Left hindlimb (tissue), 1 donor: ENCODE data around the gene NRBF2.
"Not testable (repeated sequence)": the region's sequence is repeated elsewhere in the genome, so short reads cannot be mapped to it uniquely, and the experiment has no call there.

Source experiments
- DNase-seq: peaks from one replicate; pipeline ENCODE4 v3.0.0-alpha.2; 2018

NRBF2 gene

DNA sequence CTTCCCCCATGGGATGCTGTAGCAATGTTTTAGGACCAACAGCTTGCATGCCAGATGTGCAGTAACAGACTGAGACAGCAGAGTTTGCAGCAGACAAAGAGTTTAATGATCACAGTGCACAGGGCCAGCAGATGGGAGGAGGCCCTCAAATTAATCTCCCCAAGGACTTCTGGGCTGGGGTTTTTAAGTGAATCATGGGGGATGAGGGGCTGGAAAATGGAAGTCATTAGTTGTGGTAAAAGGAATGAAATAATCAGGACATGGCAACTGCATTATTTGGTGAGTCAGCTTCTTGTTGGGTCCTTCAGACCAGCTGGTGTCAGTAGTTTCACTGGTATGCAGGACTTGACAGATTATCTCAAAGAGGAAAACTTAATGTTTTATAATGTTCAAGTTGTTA, 12.6 kb upstream of the NRBF2 start:
- peak; percentile 40 for DNase-seq

DNA sequence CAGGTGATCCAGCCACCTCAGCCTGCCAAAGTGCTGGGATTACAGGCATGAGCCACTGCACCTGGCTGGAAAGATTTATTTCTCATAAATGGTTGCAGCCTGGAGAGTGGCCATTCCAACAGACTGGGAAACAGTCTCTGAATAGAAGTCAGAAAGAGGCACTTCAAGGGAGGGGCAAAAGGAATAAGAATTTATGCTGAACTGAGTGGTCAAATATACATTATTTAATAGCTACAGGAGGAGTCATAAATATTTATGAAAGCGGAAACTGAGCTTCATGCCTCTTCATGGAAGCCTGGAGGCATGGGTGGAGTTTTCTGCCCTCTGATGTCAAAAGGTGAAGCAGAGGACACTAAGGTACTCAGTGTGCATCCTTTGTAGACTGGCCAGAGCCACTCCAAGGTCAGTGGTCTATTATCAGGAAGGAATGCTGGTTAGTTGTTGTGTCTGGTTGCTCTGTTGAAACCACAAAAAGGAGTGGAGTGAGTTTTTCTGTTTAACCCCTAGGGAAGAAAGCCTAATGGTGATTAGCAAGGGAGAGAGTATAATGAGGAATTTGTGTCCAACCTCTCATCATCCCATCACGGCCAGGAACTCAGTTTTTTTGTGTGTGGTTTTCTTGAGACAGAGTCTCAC, 9.3 kb upstream of the NRBF2 start:
- no peak for DNase-seq

- no peak for DNase-seq
Measured at GRCh38 chr10:63125459-63125858, 7.7 kb upstream of the NRBF2 start.

DNA sequence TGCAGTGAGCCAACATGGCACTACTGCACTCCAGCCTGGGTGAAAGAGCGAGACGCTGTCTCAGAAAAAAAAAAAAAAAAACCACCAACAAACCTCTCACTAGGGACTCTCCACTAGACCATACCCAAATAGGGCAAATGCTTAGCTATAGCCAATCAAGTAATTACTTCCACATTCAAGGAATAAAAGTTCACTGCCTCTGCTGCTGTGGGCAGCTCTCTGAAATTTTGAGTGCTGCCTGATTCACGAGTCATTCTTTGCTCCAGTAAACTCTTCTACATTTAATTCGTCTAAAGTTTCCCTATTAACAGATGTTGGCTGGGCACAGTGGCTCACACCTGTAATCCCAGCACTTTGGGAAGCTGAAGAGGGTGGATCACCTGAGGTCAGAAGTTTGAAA, 4.7 kb upstream of the NRBF2 start:
- no peak for DNase-seq

DNA sequence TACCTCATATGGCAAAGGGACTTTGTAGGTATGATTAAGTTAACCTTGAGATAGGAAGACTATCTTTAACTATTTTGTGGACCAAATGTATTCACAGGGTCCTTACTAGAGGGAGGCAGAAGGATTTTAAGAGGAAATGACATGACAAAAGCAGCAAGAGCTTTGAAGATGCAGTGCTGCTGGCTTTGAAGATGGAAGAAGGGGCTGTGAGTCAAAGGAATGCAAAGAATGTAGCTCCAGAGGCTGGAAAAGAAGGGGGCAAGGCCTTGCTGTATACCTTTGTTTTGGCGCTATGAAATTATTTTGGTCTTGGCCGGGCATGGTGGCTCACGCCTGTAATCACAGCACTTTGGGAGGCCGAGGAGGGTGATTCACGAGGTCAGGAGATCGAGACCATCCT, 3.2 kb upstream of the NRBF2 start:
- DNase-seq, result no peak

GRCh38 chr10:63132651-63133055, 475 bp upstream of the NRBF2 start:
- no peak for DNase-seq

- DNase-seq, result no peak
Measured at GRCh38 chr10:63133821-63134557, 861 bp downstream of the NRBF2 start.

DNA sequence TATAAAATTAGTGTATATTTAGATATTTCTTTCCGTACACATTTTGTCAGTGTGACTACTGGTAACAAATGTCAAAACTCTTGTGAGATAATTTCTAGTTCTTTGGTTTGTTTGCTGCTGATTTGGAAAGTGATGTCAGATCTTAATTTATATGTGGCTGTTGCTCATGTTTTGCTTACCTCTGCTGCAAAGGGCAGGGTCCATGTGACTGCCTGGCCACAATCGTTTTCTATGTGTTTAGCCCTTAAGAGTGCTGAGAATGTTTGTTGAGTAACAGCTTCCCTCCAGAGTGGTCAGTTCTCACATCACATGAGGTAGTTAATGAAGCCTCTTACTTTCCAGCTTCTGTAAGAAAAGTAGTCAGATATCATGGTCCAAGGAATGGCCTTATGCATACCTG, 4.2 kb downstream of the NRBF2 start:
- DNase-seq, result no peak

DNA sequence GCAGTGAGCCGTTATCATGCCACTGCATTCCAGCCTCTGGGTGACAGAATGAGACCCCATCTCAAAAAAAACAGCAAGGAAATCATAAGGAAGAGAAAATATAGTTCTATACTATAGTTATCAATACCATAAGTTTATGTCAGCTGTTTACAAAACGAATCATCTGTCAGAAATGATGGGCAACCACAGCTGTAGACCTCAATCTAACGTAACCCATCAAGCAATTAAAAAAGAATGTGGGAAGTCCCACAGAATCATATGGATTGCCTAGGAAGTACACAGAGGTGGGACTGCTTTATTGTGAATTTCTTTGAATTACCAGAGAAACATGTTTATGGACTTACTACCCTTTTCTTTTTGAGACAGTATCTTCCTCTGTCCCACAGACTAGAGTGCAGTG, 6.9 kb downstream of the NRBF2 start:
- no peak for DNase-seq

- no peak for DNase-seq
Measured at GRCh38 chr10:63142136-63142535, 9.0 kb downstream of the NRBF2 start.

DNA sequence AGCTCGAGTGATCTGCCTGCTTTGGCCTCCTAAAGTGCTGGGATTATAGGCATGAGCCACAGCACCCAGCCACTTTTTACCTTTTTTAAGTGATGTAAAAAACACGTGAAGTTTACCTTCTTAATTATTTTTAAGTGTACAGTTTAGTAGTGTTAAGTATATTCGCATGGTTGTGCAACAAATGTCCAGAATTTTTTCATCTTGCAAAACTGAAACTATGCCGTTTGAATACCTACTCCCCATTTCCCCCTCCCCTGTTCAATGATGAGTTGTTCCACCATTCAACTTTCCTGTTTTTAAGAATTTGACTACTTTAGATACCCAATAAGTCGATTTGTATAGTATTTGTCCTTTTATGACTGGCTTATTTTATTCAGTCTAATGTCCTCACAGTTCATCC, 10.9 kb downstream of the NRBF2 start:
- DNase-seq, result no peak

GRCh38 chr10:63145782-63146181, 12.7 kb downstream of the NRBF2 start:
- DNase-seq, result no peak

- no peak for DNase-seq
Measured at GRCh38 chr10:63146503-63146902, 13.4 kb downstream of the NRBF2 start.

DNA sequence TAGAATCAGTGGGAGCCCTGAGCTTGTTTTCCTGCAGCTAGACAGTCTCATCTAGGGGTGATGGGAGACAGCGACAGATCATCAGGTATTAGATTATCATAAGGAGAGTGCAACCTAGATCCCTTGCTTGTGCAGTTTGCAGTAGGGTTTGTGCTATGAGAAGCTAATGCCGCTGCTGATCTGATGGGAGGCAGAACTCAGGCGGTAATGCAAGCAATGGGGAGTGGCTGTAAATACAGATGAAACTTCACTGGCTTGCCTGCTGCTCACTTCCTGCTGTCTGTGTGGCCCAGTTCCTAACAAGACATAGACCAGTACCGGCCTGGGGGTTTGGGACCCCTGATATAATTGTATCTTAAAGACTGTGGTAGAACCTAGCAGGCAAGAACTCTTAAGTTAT, 17.6 kb downstream of the NRBF2 start:
- no peak for DNase-seq

GRCh38 chr10:63153868-63154545, 20.9 kb downstream of the NRBF2 start:
- not testable (repeated sequence) for DNase-seq

DNA sequence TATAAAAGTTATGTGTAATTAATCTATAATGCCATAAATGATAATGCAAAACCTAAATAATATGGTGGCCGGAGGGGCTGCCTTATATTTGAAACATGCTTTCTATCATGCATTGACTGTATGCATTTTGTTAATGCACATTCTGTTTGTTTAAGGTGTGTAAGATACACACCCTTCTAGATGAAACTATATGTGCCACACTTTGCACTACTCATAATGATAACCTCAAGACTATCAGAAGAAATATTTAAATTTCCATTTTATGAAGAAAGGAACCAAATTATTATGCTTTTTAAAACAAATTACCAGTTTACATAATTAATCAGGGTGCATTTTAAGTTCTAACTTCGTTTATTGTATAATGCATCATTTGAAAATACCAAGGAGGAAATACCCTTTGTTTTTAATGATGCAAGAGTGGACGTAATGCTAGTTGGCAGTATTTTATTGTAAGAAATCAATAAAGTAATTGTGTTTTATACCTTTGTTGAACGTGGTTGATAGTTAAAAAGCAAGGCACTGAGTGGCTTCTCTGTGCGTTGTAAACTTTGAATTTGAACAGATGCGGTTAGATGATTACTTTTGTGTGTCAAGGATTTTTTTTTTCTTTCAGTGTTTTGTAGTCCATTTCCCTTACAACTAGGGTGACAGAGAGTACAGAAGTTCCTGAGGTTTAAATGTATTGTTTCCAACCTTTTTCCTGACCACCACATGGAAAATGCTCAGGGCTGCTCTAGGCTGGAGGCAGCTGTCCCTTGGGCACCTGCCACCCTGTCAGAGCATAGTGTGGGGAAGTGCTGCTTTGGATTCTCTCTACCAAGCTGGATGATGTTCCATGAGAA, 21.6 kb downstream of the NRBF2 start:
- DNase-seq, result no peak

- DNase-seq, result no peak
Measured at GRCh38 chr10:63155388-63156020, 22.4 kb downstream of the NRBF2 start.

DNA sequence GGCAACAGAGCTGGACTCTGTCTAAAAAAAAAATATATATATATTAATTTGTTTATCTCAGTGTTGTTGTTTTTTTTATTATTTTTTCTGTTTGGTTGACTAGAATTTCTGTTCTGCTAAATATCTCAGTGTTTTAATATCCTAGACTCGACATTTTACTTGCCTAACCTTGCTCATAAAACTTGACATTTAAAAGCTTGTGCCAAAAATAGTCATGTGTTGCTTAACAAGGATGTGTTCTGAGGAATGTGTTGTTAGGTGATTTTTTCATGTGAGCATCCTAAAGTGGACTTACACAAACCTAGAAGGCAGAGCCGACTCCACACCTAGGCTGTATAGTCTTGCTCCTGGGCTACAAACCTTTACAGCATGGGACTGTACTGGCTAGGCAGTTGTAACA, 23.1 kb downstream of the NRBF2 start:
- no peak for DNase-seq

- peak; percentile 44 for DNase-seq
Measured at GRCh38 chr10:63157845-63158624, 24.9 kb downstream of the NRBF2 start.

DNA sequence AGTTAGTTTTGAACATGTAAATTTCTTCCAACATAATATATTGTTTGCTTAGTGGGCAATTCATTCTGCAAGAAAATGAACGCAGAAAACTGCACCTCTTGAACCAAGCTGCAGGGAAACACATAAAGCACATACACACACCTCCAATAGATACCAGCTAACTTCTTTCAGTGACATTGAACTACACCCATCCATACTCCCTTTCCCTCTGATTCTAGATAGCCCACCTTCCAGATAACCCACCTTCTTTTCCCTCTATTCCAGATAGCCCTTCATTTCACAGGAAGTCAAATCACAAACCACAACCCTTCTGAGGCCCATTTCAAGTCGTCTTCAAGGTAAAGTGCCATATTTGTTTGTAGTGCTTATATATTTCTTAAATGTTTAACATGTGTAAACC, 28.5 kb downstream of the NRBF2 start:
- DNase-seq, result no peak

GRCh38 chr10:63164166-63164623, 31.1 kb downstream of the NRBF2 start:
- DNase-seq, result no peak

- DNase-seq, result no peak
Measured at GRCh38 chr10:63165249-63165648, 32.1 kb downstream of the NRBF2 start.
